Measurements from ENCODE around the gene SPATA1. TPM values are rescaled to one million over a fixed set of nuclear protein-coding genes. Genes with fewer than 3 reads are reported as not detected.

The SPATA1 gene
- total and polyA plus RNA-seq, 2 of the 8 experiments (the other 6 are each of a cell fraction or from before 2014, with no cell fraction given) = 0.51 to 1.1 TPM

DNA sequence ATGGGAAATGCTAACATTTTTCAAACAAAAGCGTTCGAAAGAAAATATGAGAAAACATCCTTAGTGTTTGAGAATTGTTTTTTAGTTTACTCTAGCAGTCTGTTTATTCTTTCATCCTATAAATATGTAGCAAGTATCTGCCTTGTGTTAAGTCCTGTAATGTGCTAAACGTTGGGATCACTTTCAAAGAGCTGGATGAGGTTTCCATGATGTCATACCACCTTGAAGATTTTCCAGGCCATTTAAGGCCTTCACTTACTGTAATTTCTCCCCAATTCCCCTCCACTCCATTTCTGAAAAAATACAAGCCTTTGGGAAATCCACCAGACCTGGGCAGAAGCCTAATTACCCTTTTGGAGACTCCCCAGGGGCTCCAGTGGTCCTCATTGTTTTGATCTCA is 92.2 kb downstream of the SPATA1 start (continued):
- no peak for TF ChIP-seq USF2 (IDR thresholded peaks at IDR 0.05; ENCODE audit: low read length)
